MCF 10A (cell line): ENCODE measurements around the gene TPK1. TPM values are rescaled to one million over a fixed set of nuclear protein-coding genes. Genes with fewer than 3 reads are reported as not detected.

Source experiments
- BruUV-seq: library from RNA; stranded (reverse); fragments of 400-500 nt; replicated peaks from 2 replicates; lab custom pipeline; 2021; lab: Mats Ljungman, UMichigan
- CTCF ChIA-PET: fragments of 300-600 bp; sonication (Branson Sonifier 250); formaldehyde crosslinking; extraction: SDS; loops from one replicate; lab custom pipeline; 2021; ENCODE audit warnings: antibody characterized with exemption, inconsistent platforms; lab: Yijun Ruan, JAX
- POLR2A ChIA-PET: fragments of 300-600, 350-650 bp; sonication (Branson Sonifier 250); formaldehyde crosslinking; extraction: SDS; loops from one replicate; lab custom pipeline; 2020; ENCODE audit warnings: antibody characterized with exemption, inconsistent platforms; lab: Yijun Ruan, JAX
- DNase-seq: peaks from one replicate; pipeline ENCODE4 v3.0.0-alpha.2; 2018; ENCODE audit not compliant: unreplicated experiment
- H3K27ac Mint-ChIP-seq: one replicate; pipeline ENCODE4 v1.8.0; 2022; ENCODE audit warnings: mild to moderate bottlenecking, low read depth, mixed read lengths; ENCODE audit not compliant: unreplicated experiment
- H3K27me3 Mint-ChIP-seq: one replicate; pipeline ENCODE4 v1.8.0; 2022; ENCODE audit warnings: mixed read lengths; ENCODE audit not compliant: insufficient read depth, unreplicated experiment
- H3K36me3 Mint-ChIP-seq: one replicate; pipeline ENCODE4 v1.8.0; 2022; ENCODE audit warnings: mild to moderate bottlenecking, moderate library complexity, mixed read lengths; ENCODE audit not compliant: insufficient read depth, unreplicated experiment
- H3K4me1 Mint-ChIP-seq: one replicate; pipeline ENCODE4 v1.8.0; 2022; ENCODE audit warnings: mixed read lengths; ENCODE audit not compliant: insufficient read depth, unreplicated experiment
- H3K4me3 Mint-ChIP-seq: one replicate; pipeline ENCODE4 v1.8.0; 2022; ENCODE audit warnings: mild to moderate bottlenecking, moderate library complexity, mixed read lengths; ENCODE audit not compliant: unreplicated experiment
- H3K9me3 Mint-ChIP-seq: one replicate; pipeline ENCODE4 v1.8.0; 2022; ENCODE audit warnings: mixed read lengths; ENCODE audit not compliant: unreplicated experiment
- CTCF ChIP-seq: fragments of 200-600 bp; IDR thresholded peaks from one replicate; pipeline ENCODE4 v1.8.0; 2022; ENCODE audit warnings: antibody characterized with exemption, mild to moderate bottlenecking; ENCODE audit not compliant: unreplicated experiment
- intact Hi-C: fragments of 100-400 bp; cut with micrococcal nuclease; formaldehyde crosslinking; loops from 2 replicates; pipeline ENCODE4 v1.14.1; 2022
- total RNA-seq: library from RNA; stranded (reverse); gene quantifications from 2 replicates; pipeline ENCODE4 v1.2.3, GENCODE V29; 2022

The TPK1 gene
- total RNA-seq, 1 experiment from 2014 or later, result 8.8 TPM

- Mint-ChIP-seq H3K36me3 (no peaks in the 10 kb centered on the region), H3K9me3 (no peaks in the 10 kb centered on the region), H3K4me3 (no peak overlapping the region), H3K27ac (no peak overlapping the region), H3K27me3 (no peaks in the 10 kb centered on the region), H3K4me1 (no peaks in the 10 kb centered on the region)
- BruUV-seq, result no TSS peak
- POLR2A ChIA-PET, result no interaction called here
- TF ChIP-seq CTCF, result no peak
- DNase-seq, result no peak
- CTCF ChIA-PET, result interaction anchor here (0.6 kb wide), 1 partner anchor 163 kb away, joined by 3 read pairs; no protein-coding TSS in a partner anchor
- intact Hi-C loops, result no loop called here
Measured at GRCh38 chr7:144762853-144763252, 73.0 kb downstream of the TPK1 start.

- ChIA-PET POLR2A (no interaction called here), CTCF (no interaction called here)
- Mint-ChIP-seq H3K4me3 (no peak overlapping the region), H3K27ac (peak overlapping the region; percentile 61), H3K9me3 (no peaks in the 10 kb centered on the region), H3K27me3 (no peaks in the 10 kb centered on the region), H3K4me1 (no peaks in the 10 kb centered on the region), H3K36me3 (no peaks in the 10 kb centered on the region)
- TF ChIP-seq CTCF, result no peak
- intact Hi-C loops, result no loop called here
- BruUV-seq, result no TSS peak
- DNase-seq, result no peak
Measured at GRCh38 chr7:144761493-144761892, 74.4 kb downstream of the TPK1 start.

- no peak overlapping the region for H3K27ac Mint-ChIP-seq
- H3K36me3 Mint-ChIP-seq, result no peaks in the 10 kb centered on the region
- TF ChIP-seq CTCF, result no peak
- no peak for DNase-seq
- intact Hi-C loops, result no loop called here
- no TSS peak for BruUV-seq
- H3K4me3 Mint-ChIP-seq, result no peak overlapping the region
- no peaks in the 10 kb centered on the region for H3K9me3 Mint-ChIP-seq
- H3K27me3 Mint-ChIP-seq, result no peaks in the 10 kb centered on the region
- ChIA-PET POLR2A (no interaction called here), CTCF (no interaction called here)
- no peaks in the 10 kb centered on the region for H3K4me1 Mint-ChIP-seq
Measured at GRCh38 chr7:144759653-144760052, 76.2 kb downstream of the TPK1 start.

- BruUV-seq, result no TSS peak
- Mint-ChIP-seq H3K4me3 (no peak overlapping the region), H3K36me3 (no peaks in the 10 kb centered on the region)
Measured at GRCh38 chr7:144747936-144748335, 87.9 kb downstream of the TPK1 start.

More at GRCh38 chr7:144747936-144748335, 87.9 kb downstream of the TPK1 start:
- DNase-seq, result no peak
- ChIA-PET POLR2A (no interaction called here), CTCF (interaction anchor here (1.1 kb wide), 1 partner anchor 10 kb away, joined by 4 read pairs; no protein-coding TSS in a partner anchor)
- no peak overlapping the region for H3K27ac Mint-ChIP-seq
- peaks cover 5% of the 10 kb centered on the region for H3K9me3 Mint-ChIP-seq
- no peaks in the 10 kb centered on the region for H3K4me1 Mint-ChIP-seq
- TF ChIP-seq CTCF, result no peak
- intact Hi-C loops, result no loop called here
- H3K27me3 Mint-ChIP-seq, result no peaks in the 10 kb centered on the region
